Hair follicle dermal papilla cell (primary cell): Measurements from ENCODE around the gene VSIG10. TPM values are rescaled to one million over a fixed set of nuclear protein-coding genes. Genes with fewer than 3 reads are reported as not detected.

Source experiments
- small RNA-seq: library from RNA; depleted of rRNA; stranded (forward); fragments of <200 nt; gene quantifications from one replicate; pipeline ENCODE3, GENCODE V24; 2012
- total RNA-seq: library from RNA; depleted of rRNA; stranded (reverse); fragments of >200 nt; gene quantifications from 2 replicates; pipeline ENCODE4 v1.2.3, GENCODE V29; 2012

VSIG10 gene, protein sequence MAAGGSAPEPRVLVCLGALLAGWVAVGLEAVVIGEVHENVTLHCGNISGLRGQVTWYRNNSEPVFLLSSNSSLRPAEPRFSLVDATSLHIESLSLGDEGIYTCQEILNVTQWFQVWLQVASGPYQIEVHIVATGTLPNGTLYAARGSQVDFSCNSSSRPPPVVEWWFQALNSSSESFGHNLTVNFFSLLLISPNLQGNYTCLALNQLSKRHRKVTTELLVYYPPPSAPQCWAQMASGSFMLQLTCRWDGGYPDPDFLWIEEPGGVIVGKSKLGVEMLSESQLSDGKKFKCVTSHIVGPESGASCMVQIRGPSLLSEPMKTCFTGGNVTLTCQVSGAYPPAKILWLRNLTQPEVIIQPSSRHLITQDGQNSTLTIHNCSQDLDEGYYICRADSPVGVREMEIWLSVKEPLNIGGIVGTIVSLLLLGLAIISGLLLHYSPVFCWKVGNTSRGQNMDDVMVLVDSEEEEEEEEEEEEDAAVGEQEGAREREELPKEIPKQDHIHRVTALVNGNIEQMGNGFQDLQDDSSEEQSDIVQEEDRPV
- total RNA-seq: 15.5 and 31.8 TPM in 2 replicates

GRCh38 chr12:118103601-118104382, at the start of gene VSIG10:
VSIG10 (minus strand) TSS chr12:118104011; CDS start chr12:118103671, 340 bp downstream.

DNA sequence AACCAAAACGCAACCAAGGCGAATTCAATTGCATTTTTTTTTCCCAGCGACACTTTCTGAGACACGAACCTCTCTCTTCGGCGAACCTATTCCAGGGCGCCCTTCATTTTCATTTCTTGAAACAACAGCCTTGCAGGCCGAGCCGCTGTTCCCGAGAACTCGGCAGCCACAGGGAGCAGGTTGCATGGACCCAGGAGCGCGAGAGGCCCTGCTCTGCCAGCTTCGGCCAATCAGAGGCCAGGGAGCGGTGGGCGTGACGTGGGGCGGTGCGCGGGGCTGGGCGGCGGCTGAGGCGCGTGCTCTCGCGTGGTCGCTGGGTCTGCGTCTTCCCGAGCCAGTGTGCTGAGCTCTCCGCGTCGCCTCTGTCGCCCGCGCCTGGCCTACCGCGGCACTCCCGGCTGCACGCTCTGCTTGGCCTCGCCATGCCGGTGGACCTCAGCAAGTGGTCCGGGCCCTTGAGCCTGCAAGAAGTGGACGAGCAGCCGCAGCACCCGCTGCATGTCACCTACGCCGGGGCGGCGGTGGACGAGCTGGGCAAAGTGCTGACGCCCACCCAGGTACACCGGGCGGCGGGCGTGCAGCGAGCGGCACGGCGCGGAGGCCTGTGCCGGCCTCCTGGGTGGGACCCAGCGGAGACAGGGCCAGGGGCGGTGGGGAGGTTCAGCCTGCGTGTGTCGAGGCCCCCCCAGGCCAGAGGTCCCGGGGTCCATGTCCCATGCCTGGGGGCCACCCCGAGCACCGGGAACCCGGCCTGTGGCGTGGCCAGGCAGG, 32.2 kb upstream of the VSIG10 start, which contains the start of gene PEBP1:
TSS of gene PEBP1 (plus strand) at position 337 of the 771 bp plus-strand sequence. CDS start at position 423, 86 bp downstream.

GRCh38 chr12:118061011-118061872, 42.6 kb downstream of the VSIG10 start, which contains the start of gene WSB2:
WSB2 (minus strand) TSS chr12:118061179; CDS start chr12:118061048, 131 bp downstream.

DNA sequence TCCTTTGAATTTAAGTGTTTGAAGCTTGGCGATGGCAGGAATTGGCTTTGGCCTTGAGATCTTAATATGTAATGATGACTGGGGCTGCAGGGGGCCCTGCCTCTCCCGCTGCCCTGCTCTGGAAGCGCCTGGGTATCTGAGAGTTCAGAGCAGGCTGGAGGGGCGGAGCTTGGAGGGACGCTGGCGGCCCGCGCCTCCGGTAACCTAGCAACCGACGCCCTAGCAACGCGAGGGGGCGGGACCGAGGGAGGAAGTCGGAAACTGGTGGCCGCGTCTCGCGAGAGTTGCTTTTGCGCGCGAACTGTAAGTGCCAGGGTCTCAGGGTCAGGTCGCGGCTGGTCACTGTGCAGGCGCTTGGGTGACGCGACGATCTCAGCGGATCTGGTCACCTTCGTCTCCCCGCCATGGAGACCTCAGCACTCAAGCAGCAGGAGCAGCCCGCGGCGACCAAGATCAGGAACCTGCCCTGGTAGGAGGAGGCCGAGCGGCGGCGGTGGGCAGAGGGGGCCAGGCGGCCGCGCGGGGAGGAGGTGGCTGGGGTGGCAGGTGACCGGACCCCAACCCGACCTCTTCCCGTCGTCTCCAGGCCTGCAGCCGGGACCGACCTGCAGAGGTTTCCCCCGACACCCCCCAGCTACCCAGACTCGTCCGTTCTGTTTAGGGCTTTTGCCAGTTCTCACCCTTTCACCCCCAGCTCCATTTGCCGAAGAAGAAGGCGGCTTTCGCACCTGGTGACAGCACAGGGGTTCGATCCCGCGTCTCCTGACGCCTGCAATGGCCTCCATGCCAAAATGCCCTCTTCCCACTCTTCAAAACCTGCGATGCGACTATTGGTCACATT, 87.2 kb downstream of the VSIG10 start, which contains the start of gene RFC5:
TSS of gene RFC5 (plus strand) at position 280 of the 841 bp plus-strand sequence. CDS start at position 405, 125 bp downstream.

Small RNA genes lying within 50 kb of the gene (small RNA-seq; reads per million reads assigned to genes)
- gene AC131159.1: not detected

Other genes starting within 250 kb of the VSIG10 start
- gene KSR2, start 135.0 kb downstream of the VSIG10 start, total RNA-seq: 0.16 and 0.61 TPM in 2 replicates
- 5.3 and 8.1 TPM in 2 replicates for gene RFC5, start 87.3 kb downstream of the VSIG10 start, total RNA-seq
- gene WSB2, start 42.8 kb downstream of the VSIG10 start, total RNA-seq: 103 and 104 TPM in 2 replicates
- gene PEBP1, start 32.1 kb upstream of the VSIG10 start, total RNA-seq: 141 and 188 TPM in 2 replicates